ENCODE data around the gene EML6. TPM values are rescaled to one million over a fixed set of nuclear protein-coding genes. Genes with fewer than 3 reads are reported as not detected.
"Not testable (repeated sequence)": the region's sequence is repeated elsewhere in the genome, so short reads cannot be mapped to it uniquely, and the experiment has no call there.

Gene EML6
- 0.32 and 0.89 TPM in 2 replicates for total RNA-seq

GRCh38 chr2:54723131-54723995 is at the start of gene EML6:
TSS of gene EML6 (plus strand) at chr2:54723662. CDS start at chr2:54725062, 1,400 bp downstream.
- intact Hi-C loops (cut with micrococcal nuclease) = loop anchor here (1.0 to 10.0 kb wide), 15 partner anchors 115 to 969 kb away; partner anchors contain the start of genes ACYP2, CHAC2, CLHC1 and ERLEC1

DNA sequence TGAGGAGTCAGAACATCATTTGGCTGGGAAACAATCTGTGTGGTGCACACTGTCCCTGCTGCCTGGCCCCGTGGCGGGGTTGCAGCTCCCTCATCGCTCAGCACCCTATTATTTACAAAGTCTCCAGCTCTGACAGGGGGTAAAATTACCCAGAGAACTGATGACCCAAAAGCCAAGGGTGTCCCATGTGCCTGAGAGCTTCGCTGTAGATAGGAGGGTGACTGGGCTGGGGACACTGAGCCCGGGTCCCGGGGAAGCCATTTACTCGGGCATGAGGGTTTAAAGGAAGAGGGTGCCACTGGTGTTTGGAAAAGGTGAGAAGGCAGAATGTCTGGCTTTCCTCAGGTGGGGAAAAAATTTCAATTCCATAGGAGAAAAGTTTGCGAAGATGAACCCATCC is 48.2 kb upstream of the EML6 start:
- intact Hi-C loops (cut with micrococcal nuclease) = loop anchor here (10.0 kb wide), 1 partner anchor 500 kb away; no protein-coding TSS in a partner anchor

DNA sequence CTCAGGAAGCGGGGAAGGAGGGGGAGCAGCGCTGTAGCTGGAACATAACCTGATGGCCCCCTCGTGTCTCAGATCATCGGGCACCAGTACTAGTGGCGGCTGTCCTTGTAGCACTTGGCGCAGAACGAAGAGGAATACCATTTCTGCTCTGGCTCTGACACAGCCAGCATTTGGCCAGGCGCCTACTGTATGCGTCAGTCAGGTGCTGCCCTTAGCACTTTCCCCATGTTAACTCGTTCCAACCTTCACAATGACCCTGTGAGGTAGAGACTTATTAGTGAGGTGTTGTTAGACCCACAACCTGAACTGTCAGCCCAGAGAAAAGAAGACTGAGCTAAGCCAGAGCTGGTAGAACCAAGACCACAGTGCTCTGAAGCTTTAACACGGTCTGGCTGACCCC is 47.7 kb upstream of the EML6 start:
- intact Hi-C loops (cut with micrococcal nuclease) = loop anchor here (10.0 kb wide), 1 partner anchor 499 kb away; no protein-coding TSS in a partner anchor

DNA sequence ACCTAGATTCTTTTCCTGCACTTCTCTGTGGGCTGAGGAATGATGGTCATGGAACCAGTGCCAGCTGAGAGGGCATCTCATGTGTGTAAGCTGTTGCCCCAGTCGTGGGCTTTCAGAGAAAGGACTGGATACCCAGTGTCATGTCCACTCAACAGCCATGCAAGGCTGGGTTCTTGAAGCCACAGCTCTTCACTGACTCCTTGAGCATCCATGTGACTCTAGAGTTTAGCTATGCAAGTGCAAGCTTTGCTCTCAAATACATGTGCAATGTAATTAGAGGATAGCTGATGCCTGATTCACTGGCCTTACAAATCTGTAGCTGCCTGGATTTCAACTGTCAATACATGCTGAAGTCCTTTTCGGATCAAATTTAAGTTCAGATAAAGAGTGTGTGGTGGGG is 46.8 kb upstream of the EML6 start:
- intact Hi-C loops (cut with micrococcal nuclease) = loop anchor here (10.0 kb wide), 1 partner anchor 498 kb away; no protein-coding TSS in a partner anchor

DNA sequence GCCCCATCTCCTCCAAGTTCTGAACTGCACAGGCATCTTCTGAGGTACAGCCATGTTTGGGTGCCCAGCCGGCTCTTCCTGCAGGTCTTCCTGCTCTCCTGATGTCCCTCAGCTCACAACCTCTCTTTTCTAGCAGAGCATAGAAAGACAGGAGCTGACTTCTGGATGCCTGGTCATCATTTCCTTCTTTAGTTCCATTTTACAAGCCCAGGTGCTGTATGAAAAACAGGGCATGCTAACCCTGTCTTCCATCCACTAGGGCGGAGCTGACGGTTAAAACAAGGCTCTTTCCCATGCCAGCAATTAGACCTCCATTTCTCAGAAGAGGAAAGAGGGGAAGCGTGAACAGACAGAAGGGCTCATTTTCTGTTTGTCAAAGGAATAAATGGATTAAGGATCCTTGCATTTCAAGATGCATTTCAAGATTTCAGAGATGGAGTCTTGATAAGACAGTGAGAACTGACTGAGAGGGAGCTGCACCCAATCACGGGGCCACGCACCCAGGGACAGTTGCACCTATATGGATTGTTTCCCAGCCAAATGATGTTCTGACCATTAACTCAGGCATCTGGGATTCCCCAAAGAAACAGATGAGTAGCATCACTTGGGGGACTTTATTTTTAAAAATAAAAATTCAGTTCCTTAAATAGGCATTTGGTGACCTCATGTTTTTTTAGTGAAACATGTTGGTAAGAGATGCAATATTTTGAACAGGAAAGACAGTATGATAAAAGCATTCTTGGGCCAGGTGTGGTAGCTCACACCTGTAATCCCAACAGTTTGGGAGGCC is 45.8 kb upstream of the EML6 start:
- intact Hi-C loops (cut with micrococcal nuclease) = loop anchor here (10.0 kb wide), 1 partner anchor 497 kb away; no protein-coding TSS in a partner anchor

DNA sequence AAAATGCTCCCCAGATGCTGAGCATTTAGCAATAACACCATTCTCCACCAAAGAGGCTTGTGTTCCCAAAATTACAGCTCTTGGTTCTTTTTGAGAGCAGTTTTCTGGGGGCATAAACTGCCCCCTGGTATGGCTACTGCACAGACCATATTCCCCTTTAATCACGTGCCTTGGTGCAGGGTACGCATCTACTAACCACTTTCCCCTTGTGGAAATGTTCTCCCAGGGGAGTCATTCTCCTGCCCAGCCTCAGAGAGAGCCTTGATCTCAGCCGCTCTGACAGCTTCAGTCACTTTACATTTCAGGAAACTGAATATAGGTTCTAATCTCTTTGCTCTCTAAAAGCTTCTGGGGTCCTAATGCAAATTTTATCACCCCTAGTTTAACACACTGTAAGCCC is 44.7 kb upstream of the EML6 start:
- intact Hi-C loops (cut with micrococcal nuclease) = loop anchor here (10.0 kb wide), 1 partner anchor 496 kb away; no protein-coding TSS in a partner anchor

GRCh38 chr2:54680397-54681041 is 42.9 kb upstream of the EML6 start:
- intact Hi-C loops (cut with micrococcal nuclease) = loop anchor here (5.0 kb wide), 1 partner anchor 108 kb away; no protein-coding TSS in a partner anchor

DNA sequence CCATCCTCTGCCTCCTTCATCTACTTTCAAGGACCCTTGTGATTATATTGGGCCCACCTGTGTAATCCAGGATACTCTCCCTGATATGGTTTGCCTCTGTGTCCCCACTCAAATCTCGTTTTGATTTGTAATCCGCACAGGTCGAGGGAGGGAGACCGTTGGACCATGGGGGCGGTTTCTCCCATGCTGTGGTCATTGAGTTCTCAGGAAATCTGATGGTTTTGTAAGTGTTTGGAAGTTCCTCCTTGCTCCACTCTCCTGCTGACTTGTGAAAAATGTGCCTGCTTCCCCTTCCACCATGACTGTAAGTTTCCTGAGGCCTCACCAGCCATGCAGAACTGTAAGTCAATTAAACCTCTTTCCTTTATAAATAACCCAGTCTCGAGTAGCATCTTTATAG is 42.0 kb upstream of the EML6 start:
- intact Hi-C loops (cut with micrococcal nuclease) = loop anchor here (5.0 kb wide), 1 partner anchor 109 kb away; no protein-coding TSS in a partner anchor

- intact Hi-C loops (cut with micrococcal nuclease) = loop anchor here (5.0 kb wide), 1 partner anchor 111 kb away; no protein-coding TSS in a partner anchor
These were observed 39.9 kb upstream of the EML6 start for GRCh38 chr2:54683596-54683995.

DNA sequence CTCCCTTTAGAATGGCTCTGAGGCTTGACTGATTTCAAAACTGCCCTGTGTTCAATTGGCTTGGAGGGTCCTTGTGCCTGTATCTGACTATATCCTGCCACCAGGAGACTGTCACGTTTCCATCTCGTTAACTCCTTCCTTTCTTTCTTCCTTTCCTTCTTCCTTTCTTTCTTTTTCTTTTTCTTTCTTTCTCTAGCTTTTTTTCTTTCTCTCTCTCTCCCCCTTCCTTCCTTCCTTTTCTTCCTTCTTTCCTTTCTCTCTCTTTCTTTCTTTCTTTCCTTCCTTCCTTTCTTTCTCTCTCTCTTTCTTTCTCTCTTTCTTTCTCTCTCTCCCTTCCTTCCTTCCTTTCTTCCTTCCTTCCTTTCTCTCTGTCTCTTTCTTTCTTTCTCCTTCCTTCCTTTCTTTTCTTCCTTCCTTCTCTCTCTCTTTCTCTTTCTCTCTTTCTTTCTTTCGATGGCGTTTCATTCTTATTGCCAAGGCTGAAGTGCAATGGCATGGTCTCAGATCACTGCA is 38.1 kb upstream of the EML6 start:
- intact Hi-C loops (cut with micrococcal nuclease) = no loop called here

DNA sequence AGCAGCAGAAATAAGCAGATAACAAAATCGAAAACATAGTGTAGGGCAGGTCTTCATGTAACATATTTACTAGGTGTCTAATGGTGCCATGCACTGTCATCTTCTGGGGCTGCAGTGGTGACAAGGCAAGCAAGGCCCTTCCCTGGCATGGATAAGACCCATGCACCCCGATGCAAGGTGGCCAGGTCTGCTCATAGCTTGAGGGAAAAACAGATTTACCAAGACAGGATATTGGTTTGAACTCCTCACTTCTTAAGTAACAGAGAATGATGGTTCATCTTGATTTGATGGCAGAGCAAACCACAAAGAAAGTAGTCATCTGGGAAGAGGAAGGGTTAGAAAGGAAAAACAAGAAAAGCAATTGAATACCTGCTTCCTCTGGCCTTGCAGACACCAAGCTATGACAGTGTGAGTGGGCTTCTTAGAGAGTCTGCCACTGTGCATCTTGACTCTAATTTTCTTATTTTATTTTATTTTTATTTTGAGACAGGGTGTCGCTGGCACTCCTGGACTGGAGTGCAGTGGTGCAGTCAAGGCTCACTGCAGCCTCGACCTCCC is 35.8 kb upstream of the EML6 start:
- intact Hi-C loops (cut with micrococcal nuclease) = no loop called here

- intact Hi-C loops (cut with micrococcal nuclease) = no loop called here
These were observed 31.9 kb upstream of the EML6 start for GRCh38 chr2:54691445-54692135.

DNA sequence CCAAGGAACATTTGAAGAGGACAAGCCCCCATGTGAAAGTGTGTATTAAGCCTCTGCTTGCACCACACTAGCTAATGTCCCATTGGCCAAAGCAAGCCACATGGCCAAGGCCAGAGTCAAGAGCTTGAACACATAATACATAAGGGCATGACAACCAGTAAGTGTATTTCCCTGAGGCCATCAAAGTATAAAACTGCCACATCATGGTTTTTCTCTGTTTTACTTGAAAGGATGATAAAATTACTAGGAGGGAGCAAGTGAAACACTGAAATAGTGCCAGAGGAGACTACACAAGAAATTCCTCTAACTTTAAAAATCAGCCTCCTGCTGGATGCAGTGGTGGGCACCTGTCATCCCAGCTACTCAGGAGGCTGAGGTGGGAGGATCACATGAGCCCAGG is 30.9 kb upstream of the EML6 start:
- intact Hi-C loops (cut with micrococcal nuclease) = no loop called here

- intact Hi-C loops (cut with micrococcal nuclease) = no loop called here
These were observed 28.1 kb upstream of the EML6 start for GRCh38 chr2:54695378-54695777.

- intact Hi-C loops (cut with micrococcal nuclease) = no loop called here
These were observed 25.5 kb upstream of the EML6 start for GRCh38 chr2:54697934-54698333.

DNA sequence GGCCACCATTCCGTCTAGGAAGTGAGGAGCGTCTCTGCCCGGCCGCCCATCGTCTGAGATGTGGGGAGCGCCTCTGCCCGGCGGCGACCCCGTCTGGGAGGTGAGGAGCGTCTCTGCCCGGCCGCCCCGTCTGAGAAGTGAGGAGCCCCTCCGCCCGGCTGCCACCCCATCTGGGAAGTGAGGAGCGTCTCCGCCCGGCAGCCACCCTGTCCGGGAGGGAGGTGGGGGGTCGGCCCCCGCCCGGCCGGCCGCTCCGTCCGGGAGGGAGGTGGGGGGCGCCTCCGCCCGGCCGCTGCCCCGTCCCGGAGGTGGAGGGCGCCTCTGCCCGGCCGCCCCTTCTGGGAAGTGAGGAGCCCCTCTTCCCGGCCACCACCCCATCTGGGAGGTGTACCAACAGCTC is 24.5 kb upstream of the EML6 start:
- intact Hi-C loops (cut with micrococcal nuclease) = not testable (repeated sequence)

DNA sequence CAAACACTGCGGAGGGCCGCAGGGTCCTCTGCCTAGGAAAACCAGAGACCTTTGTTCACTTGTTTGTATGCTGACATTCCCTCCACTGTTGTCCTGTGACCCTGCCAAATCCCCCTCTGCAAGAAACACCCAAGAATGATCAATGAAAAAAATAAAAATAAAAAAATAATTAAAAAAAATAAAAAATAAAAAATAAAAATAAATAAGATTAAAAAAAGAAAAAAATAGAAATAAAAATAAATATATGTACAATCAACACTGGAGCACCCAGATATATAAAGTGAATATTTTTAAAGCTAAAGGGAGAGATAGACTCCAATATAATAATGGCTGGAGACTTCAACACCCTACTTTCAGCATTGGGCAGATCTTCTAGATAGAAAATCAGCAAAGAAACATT is 23.8 kb upstream of the EML6 start:
- intact Hi-C loops (cut with micrococcal nuclease) = no loop called here

GRCh38 chr2:54701029-54701428 is 22.4 kb upstream of the EML6 start:
- intact Hi-C loops (cut with micrococcal nuclease) = no loop called here

- intact Hi-C loops (cut with micrococcal nuclease) = loop anchor here (1.0 to 2.0 kb wide), 3 partner anchors 39 to 182 kb away; no protein-coding TSS in a partner anchor
These were observed 19.2 kb upstream of the EML6 start for GRCh38 chr2:54704238-54704637.

Data from T-helper 2 cell treated with Interferon-gamma antibody and Interleukin-4, amounts not matched to agents 100 ng/mL and 5 ng/mL, for 36 hours (primary cell).